ENCODE measurements around the gene OASL.
"Not testable (repeated sequence)": the region's sequence is repeated elsewhere in the genome, so short reads cannot be mapped to it uniquely, and the experiment has no call there.

The OASL gene

GRCh38 chr12:121057794-121058193, 18.7 kb upstream of the OASL start:
- no peak for DNase-seq

- no peak for DNase-seq
Measured at GRCh38 chr12:121053706-121054105, 14.7 kb upstream of the OASL start.

- peak; percentile 6 for DNase-seq
Measured at GRCh38 chr12:121050725-121051124, 11.7 kb upstream of the OASL start.

GRCh38 chr12:121048442-121048841, 9.4 kb upstream of the OASL start:
- DNase-seq, result no peak

- DNase-seq, result not testable (repeated sequence)
Measured at GRCh38 chr12:121047400-121047799, 8.4 kb upstream of the OASL start.

GRCh38 chr12:121043067-121043466, 4.0 kb upstream of the OASL start:
- no peak for DNase-seq

- DNase-seq, result no peak
Measured at GRCh38 chr12:121036810-121037326, 2.2 kb downstream of the OASL start.

GRCh38 chr12:121034616-121035305, 4.3 kb downstream of the OASL start:
- no peak for DNase-seq

- no peak for DNase-seq
Measured at GRCh38 chr12:121033625-121034349, 5.3 kb downstream of the OASL start.

- no peak for DNase-seq
Measured at GRCh38 chr12:121030576-121031212, 8.4 kb downstream of the OASL start.

GRCh38 chr12:121026274-121027045, 12.6 kb downstream of the OASL start:
- DNase-seq, result no peak

GRCh38 chr12:121025442-121026226, 13.4 kb downstream of the OASL start:
- no peak for DNase-seq

GRCh38 chr12:121023799-121024198, 15.2 kb downstream of the OASL start:
- DNase-seq, result no peak

GRCh38 chr12:121022713-121023112, 16.3 kb downstream of the OASL start:
- no peak for DNase-seq

GRCh38 chr12:121021754-121022153, 17.3 kb downstream of the OASL start:
- no peak for DNase-seq

GRCh38 chr12:121018860-121019617, 20.0 kb downstream of the OASL start:
- DNase-seq, result no peak

- no peak for DNase-seq
Measured at GRCh38 chr12:121017966-121018491, 21.0 kb downstream of the OASL start.

GRCh38 chr12:121015825-121016766, 22.9 kb downstream of the OASL start, which contains the start of gene C12orf43:
Gene C12orf43, minus strand, starts transcription at chr12:121016487. Its CDS starts 13 bp downstream, at chr12:121016474.
- DNase-seq, result peak; percentile 73

- DNase-seq, result no peak
Measured at GRCh38 chr12:121013715-121014114, 25.3 kb downstream of the OASL start.

GRCh38 chr12:121011820-121012219, 27.2 kb downstream of the OASL start:
- DNase-seq, result no peak

Data from NCI-H1048 (cell line).